HG03565 (cell line): Measurements from ENCODE around the gene PARL.

Source experiments
- ATAC-seq: cut with Tn5 transposase; IDR thresholded peaks from one replicate; pipeline ENCODE4 v1.9.1; 2021; ENCODE audit warnings: mild to moderate bottlenecking, moderate library complexity; ENCODE audit not compliant: unreplicated experiment

Gene PARL, protein sequence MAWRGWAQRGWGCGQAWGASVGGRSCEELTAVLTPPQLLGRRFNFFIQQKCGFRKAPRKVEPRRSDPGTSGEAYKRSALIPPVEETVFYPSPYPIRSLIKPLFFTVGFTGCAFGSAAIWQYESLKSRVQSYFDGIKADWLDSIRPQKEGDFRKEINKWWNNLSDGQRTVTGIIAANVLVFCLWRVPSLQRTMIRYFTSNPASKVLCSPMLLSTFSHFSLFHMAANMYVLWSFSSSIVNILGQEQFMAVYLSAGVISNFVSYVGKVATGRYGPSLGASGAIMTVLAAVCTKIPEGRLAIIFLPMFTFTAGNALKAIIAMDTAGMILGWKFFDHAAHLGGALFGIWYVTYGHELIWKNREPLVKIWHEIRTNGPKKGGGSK

DNA sequence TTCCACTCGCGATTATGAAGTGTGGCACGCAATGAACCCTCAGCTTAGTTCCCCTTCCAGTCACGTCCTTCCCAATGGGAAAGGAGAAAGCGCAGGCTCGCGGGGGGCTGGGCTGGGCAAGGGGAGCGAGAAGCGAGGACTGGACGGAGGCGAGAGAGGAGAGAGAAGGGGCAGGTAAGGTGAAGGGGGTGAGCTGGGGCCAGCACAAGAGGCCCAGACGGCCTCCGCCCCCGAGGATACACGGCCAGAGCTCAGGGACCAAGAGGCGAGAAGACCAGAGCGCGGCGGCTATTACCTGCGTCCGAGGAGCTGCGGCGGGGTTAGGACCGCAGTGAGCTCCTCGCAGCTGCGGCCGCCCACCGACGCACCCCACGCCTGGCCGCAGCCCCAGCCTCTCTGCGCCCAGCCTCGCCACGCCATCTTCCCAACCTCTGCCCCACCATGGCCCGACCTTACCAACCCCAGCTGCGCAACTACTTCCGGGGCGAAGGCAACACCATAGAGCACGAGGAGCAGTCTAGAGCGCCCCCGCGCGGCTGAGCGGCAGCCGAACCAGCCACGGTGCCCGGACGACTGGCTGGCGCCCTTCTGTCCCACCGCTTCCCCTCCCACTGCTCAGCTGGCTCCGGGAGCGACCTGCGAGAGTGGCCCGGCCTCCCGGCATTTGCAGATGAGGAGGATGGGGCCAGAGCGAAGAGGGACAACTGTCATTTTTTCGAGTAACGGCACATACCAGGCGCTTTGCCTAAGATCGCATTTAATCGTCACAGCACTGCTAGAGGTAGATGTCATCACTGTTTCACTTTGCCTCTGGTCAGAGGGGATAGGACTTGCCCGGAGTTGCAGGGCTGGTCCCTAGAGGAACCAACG lies at the start of gene PARL:
PARL (minus strand) TSS at position 454 of the 870 bp plus-strand sequence; CDS start at position 420, 34 bp downstream.
- ATAC-seq = peak; percentile 96

GRCh38 chr3:183933160-183933559 lies 48.5 kb upstream of the PARL start:
- no peak for ATAC-seq

DNA sequence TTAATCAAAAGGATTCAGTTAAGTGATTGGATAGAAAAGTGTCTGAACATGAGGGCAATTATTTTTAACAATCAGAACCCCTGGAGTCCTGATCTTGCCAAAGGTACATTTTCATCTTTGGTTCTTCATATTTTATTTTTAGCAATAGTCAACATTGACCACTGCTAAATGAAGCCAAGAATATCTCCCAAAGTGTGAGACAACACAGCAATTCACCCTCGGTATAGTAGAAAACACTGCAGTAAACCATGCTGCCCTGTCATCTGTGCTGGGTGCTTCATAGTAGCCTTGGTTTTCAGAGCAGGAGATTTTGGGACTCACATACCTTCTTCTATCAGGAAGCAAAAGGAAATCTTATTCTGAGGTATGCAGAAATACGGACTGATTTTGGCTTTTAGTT lies 47.2 kb upstream of the PARL start:
- ATAC-seq = no peak

DNA sequence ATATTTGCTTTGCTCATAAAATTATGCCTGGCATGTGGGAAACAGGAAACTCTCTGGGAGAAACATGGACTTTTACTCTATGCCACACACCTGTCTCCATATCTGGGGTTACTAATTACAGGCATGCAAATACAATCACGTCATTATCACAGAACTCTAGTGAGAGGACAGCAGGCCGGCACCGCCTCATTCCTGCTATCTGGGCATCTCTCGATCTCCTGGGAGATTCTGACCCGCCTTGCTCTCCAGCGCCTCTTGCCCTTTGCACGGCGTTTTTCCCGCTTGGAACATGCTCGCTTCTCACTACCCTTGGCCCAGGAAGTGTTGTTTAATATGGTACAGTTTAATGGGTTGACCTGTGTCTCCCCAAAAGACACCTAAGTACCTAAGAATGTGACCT lies 45.4 kb upstream of the PARL start:
- ATAC-seq = no peak

DNA sequence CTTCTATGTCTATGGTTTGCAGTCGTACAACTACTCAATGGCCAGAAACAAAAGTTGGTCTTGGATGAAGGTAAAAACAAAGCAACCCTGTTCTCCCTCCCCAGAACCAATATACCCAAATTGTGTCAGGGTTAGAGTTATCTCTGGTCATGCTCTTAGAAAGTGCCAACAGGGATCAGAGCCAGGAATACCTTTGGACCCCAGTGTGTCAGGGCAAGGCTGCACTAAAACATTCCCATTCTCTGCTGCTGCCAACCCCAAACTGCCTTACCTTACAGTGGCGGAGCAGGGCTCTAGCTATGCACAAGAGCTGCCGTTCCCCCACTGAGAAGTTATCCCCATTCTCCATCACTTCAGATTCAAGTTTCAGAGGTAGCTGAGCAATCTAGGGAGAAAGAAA lies 42.4 kb upstream of the PARL start:
- no peak for ATAC-seq

DNA sequence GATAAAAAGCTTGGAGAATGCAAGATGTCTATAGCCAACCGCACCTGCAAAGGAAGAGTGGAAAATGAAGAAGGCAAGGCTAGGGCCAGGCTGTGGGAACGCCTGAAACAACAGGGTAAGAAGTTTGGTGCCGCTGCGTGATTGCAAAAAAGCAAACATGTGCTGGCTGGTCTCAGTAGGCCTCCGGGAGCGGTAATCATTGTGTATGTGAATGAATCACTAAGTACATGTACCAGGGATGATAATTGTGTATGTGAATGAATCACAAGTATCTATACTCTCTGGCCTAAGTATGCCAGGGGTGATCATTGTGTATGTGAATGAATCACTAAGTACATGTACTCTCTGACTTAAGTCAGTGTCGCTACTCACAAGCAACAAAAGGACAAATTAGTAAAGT lies 40.3 kb upstream of the PARL start:
- ATAC-seq = no peak

GRCh38 chr3:183924543-183924942 lies 39.9 kb upstream of the PARL start:
- ATAC-seq = no peak

GRCh38 chr3:183922421-183922820 lies 37.7 kb upstream of the PARL start:
- ATAC-seq = no peak

- ATAC-seq = no peak
Observed at GRCh38 chr3:183921096-183921495, 36.4 kb upstream of the PARL start.

- ATAC-seq = no peak
Observed at GRCh38 chr3:183920416-183920815, 35.7 kb upstream of the PARL start.

- ATAC-seq = no peak
Observed at GRCh38 chr3:183918178-183918577, 33.5 kb upstream of the PARL start.

DNA sequence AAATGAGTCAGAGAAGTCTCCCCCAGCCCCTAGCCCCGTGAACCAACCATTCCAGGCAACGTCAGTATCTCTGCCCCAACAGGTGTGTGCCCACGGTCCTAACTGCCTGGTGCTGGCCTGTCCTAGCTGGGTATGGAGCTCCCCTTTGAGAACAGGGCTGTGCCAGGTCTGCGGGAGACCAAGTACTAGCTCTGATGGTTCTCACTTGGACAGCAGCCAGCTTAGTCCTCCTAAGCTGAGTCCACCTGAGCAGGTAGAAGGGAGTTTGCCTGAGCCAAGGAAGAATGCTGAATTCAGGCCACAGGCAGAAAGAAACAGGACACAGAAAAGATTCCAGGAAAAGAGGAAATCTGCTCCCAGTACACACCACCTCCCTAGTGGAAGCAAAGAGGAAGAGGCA lies 33.1 kb upstream of the PARL start:
- no peak for ATAC-seq

GRCh38 chr3:183914856-183915255 lies 30.2 kb upstream of the PARL start:
- ATAC-seq = no peak

- ATAC-seq = no peak
Observed at GRCh38 chr3:183913580-183913920, 28.9 kb upstream of the PARL start.

DNA sequence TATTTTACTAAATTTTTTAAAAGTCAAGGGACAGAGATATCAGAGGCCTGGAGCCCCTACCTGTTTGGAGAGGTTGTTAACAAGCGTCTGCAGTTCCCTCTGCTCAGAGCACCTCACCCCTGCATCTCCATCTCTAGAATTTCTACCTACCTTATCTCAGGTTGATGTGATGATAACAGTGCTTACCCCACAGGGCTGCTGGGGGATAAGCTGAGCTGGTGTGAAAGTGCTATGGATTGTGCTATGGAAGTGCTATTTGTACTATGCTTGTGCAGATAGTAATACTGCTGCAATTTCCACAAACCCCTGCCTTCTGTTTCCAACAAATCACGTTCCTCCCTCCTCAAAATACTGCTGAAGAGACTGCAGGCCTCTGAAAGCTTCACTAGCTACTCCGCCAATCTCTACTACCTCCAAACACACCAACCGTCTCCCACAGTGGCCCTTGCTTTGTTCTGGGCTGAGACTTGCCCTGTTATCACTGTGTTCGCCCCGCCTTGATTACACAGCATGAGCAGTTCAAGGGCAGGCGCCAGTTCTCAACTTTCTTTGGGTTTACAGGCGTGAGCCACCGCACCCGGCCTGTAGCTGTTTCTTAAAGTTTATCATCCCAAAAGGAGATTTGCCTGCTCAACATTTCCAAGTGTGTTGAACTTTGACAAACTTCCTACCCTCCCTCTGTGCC lies 28.4 kb upstream of the PARL start:
- no peak for ATAC-seq

DNA sequence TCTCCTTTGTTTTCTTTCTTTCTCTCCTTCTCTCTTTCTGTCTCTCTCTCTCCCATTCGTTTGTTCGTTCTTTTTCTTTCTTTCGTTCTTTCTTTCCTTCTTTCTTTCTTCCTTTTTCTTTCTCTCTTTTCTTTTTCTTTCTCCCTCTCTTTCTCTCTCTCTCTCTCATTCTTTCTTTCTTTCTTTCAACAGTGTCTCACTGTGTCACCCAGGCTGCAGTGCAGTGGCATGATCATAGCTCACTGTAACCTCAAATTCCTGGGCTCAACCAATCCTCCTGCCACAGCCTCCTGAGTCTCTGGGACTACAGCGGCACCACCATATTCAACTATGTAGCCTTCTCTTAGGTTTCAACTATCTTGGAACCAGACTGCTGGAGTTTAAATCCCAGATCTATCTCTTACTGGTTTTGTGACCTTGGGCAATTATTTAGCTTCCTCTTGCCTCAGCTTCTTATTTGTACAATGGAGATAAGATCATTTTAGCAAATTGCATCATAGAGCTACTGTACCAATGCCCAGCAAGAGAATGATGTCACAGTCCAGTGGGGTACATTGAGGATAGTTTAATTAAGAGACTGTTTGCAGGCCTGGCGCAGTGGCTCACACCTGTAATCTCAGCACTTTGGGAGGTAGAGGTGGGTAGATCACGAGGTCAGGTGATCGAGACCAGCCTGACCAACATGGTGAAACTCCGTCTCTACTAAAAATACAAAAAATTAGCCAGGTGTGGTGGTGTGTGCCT lies 27.3 kb upstream of the PARL start:
- no peak for ATAC-seq

GRCh38 chr3:183911087-183911486 lies 26.4 kb upstream of the PARL start:
- no peak for ATAC-seq

- ATAC-seq = no peak
Observed at GRCh38 chr3:183909030-183909600, 24.4 kb upstream of the PARL start.

GRCh38 chr3:183907911-183908331 lies 23.2 kb upstream of the PARL start:
- ATAC-seq = no peak

DNA sequence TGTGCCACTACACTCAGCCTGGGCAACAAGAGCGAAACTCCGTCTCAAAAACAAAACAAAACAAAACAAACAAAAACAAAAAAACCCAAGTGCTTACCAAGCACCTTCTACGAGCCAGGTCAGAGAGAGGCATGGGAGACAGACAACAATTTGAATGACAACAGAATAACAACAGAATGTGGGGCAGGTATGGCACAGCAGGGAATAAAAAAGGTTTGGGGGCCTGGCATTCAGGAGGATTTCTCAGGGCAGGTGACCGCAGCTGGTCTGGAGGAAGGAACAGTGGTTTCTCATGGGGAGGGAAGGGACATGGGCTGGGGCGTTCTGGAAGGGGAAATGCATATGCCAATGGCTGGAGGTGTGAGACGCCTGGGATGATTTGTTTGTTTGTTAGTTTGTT lies 22.5 kb upstream of the PARL start:
- ATAC-seq = no peak
